Ascending aorta (tissue), 2 donors: ENCODE data around the gene B4GALNT3. TPM values are rescaled to one million over a fixed set of nuclear protein-coding genes. Genes with fewer than 3 reads are reported as not detected.

Source experiments
- DNase-seq, 2 donors: peaks; one replicate each; pipeline ENCODE4 v3.0.0-alpha.2; 2019; ENCODE audit warnings: low spot score in 2 of 2
- H3K27ac ChIP-seq, 2 donors: fragments of 200-600 bp; sonication (generic); one replicate each; pipeline ENCODE4 v1.5.1; 2016 to 2017; ENCODE audit warnings: mild to moderate bottlenecking in 1 of 2
- H3K27me3 ChIP-seq: fragments of 200-600 bp; sonication (generic); one replicate; pipeline ENCODE4 v1.5.1; 2017
- H3K36me3 ChIP-seq, 2 donors: fragments of 200-600 bp; sonication (generic); one replicate each; pipeline ENCODE4 v1.5.1; 2016
- H3K4me1 ChIP-seq, 2 donors: fragments of 200-600 bp; sonication (generic); one replicate each; pipeline ENCODE4 v1.5.1; 2016 to 2017; ENCODE audit warnings: mild to moderate bottlenecking in 1 of 2
- H3K4me3 ChIP-seq, 2 donors: fragments of 200-600 bp; sonication (generic); one replicate each; pipeline ENCODE4 v1.5.1; 2016 to 2017; ENCODE audit warnings: mild to moderate bottlenecking in 1 of 2
- H3K9me3 ChIP-seq, 2 donors: fragments of 200-600 bp; sonication (generic); one replicate each; pipeline ENCODE4 v1.5.1; 2016
- CTCF ChIP-seq, 3 experiments: fragments of 200-600 bp in 2 of 3; fragments of 450-650 bp in 1 of 3; sonication (generic) in 2 of 3; IDR thresholded peaks; one replicate each; pipeline ENCODE4 v1.5.1; 2016 to 2019; ENCODE audit warnings: antibody characterized with exemption in 3 of 3, mild to moderate bottlenecking in 1 of 3, moderate library complexity in 1 of 3
- intact Hi-C: fragments of 100-400 bp; cut with DNase I; formaldehyde crosslinking; loops from one replicate; pipeline ENCODE4 v1.15.1; 2023
- total RNA-seq: library from RNA; depleted of rRNA; stranded (reverse); fragments of >200 nt; gene quantifications from one replicate; pipeline ENCODE4 v1.1.0, GENCODE V29; 2016

Gene B4GALNT3
- total RNA-seq, 1 donor from 2014 or later = 10.4 TPM

- Histone ChIP-seq H3K36me3 (no peaks in the 10 kb centered on the region), H3K4me1 (peaks cover 8 to 17% of the 10 kb centered on the region in 2 donors), H3K9me3 (no peaks in the 10 kb centered on the region), H3K4me3 (no peak overlapping the region), H3K27me3 (no peaks in the 10 kb centered on the region), H3K27ac (no peak overlapping the region)
- peak in 1 of 2 donors; percentile 38 for DNase-seq
- intact Hi-C loops = loop anchor here (5.0 kb wide), 1 partner anchor 33 kb away; no protein-coding TSS in a partner anchor
- no peak for TF ChIP-seq CTCF (IDR thresholded peaks at IDR 0.05)
Observed at GRCh38 chr12:578748-579419, 119.1 kb downstream of the B4GALNT3 start.

- Histone ChIP-seq H3K9me3 (no peaks in the 10 kb centered on the region), H3K4me3 (no peak overlapping the region), H3K27me3 (no peaks in the 10 kb centered on the region), H3K4me1 (peaks cover 8 to 17% of the 10 kb centered on the region in 2 donors), H3K27ac (no peak overlapping the region), H3K36me3 (no peaks in the 10 kb centered on the region)
- intact Hi-C loops = loop anchor here (5.0 kb wide), 1 partner anchor 33 kb away; no protein-coding TSS in a partner anchor
- no peak for DNase-seq
- TF ChIP-seq CTCF (IDR thresholded peaks at IDR 0.05) = no peak
Observed at GRCh38 chr12:579420-580110, 119.8 kb downstream of the B4GALNT3 start.

- H3K36me3 ChIP-seq = no peaks in the 10 kb centered on the region
- no peaks in the 10 kb centered on the region for H3K9me3 ChIP-seq
- intact Hi-C loops = no loop called here
- no peaks in the 10 kb centered on the region for H3K27me3 ChIP-seq
- peaks cover 4 to 8% of the 10 kb centered on the region in 2 donors for H3K4me1 ChIP-seq
- no peak overlapping the region for H3K27ac ChIP-seq
- no peak overlapping the region for H3K4me3 ChIP-seq
- no peak for TF ChIP-seq CTCF (IDR thresholded peaks at IDR 0.05)
- DNase-seq = no peak
Observed at GRCh38 chr12:580813-581212, 121.1 kb downstream of the B4GALNT3 start.

GRCh38 chr12:581321-581720 is 121.6 kb downstream of the B4GALNT3 start:
- DNase-seq = peak in 1 of 2 donors; percentile 42
- Histone ChIP-seq H3K9me3 (no peaks in the 10 kb centered on the region), H3K27me3 (no peaks in the 10 kb centered on the region), H3K4me3 (no peak overlapping the region), H3K36me3 (no peaks in the 10 kb centered on the region), H3K4me1 (peaks cover 2 to 3% of the 10 kb centered on the region in 2 donors), H3K27ac (no peak overlapping the region)
- intact Hi-C loops = no loop called here
- TF ChIP-seq CTCF (IDR thresholded peaks at IDR 0.05) = no peak

- peak in 1 of 2 donors; percentile 53 for DNase-seq
- no peak overlapping the region for H3K4me3 ChIP-seq
- H3K27me3 ChIP-seq = no peaks in the 10 kb centered on the region
- H3K4me1 ChIP-seq = no peaks in the 10 kb centered on the region
- no peak overlapping the region for H3K27ac ChIP-seq
- H3K36me3 ChIP-seq = no peaks in the 10 kb centered on the region
- no peak for TF ChIP-seq CTCF (IDR thresholded peaks at IDR 0.05)
- intact Hi-C loops = no loop called here
- H3K9me3 ChIP-seq = no peaks in the 10 kb centered on the region
Observed at GRCh38 chr12:581746-582145, 122.0 kb downstream of the B4GALNT3 start.
